ENCODE data around the gene HES1.

Gene HES1

GRCh38 chr3:194183271-194183670 lies 47.3 kb downstream of the HES1 start:
- H3K27me3 ChIP-seq (ENCODE audit: control insufficient read depth, insufficient read depth, low read length): no peaks in the 10 kb centered on the region
- no peak overlapping the region for H3K4me3 ChIP-seq (ENCODE audit: low read length)
- no peaks in the 10 kb centered on the region for H3K9me3 ChIP-seq (ENCODE audit: control insufficient read depth, insufficient read depth, low read length)
- peaks cover 2% of the 10 kb centered on the region; the same call in 1 of the 2 replicates for H3K4me1 ChIP-seq (ENCODE audit: control insufficient read depth, insufficient read depth, low read length)
- DNase-seq (ENCODE audit: low read depth, low spot score): no peak
- no CpG with 5 or more reads among the region's 4 CpGs for WGBS (ENCODE audit: insufficient coverage, insufficient read length)
- no peaks in the 10 kb centered on the region for H3K36me3 ChIP-seq (ENCODE audit: control insufficient read depth, insufficient read depth, low read length)
- H3K27ac ChIP-seq (ENCODE audit: low read length): no peak overlapping the region

GRCh38 chr3:194184265-194184751 lies 48.4 kb downstream of the HES1 start:
- H3K4me3 ChIP-seq (ENCODE audit: low read length): no peak overlapping the region
- no peaks in the 10 kb centered on the region for H3K36me3 ChIP-seq (ENCODE audit: control insufficient read depth, insufficient read depth, low read length)
- H3K9me3 ChIP-seq (ENCODE audit: control insufficient read depth, insufficient read depth, low read length): no peaks in the 10 kb centered on the region
- no peaks in the 10 kb centered on the region for H3K27me3 ChIP-seq (ENCODE audit: control insufficient read depth, insufficient read depth, low read length)
- no CpG with 5 or more reads among the region's 4 CpGs for WGBS (ENCODE audit: insufficient coverage, insufficient read length)
- no peak for DNase-seq (ENCODE audit: low read depth, low spot score)
- peaks cover 2% of the 10 kb centered on the region; the same call in 1 of the 2 replicates for H3K4me1 ChIP-seq (ENCODE audit: control insufficient read depth, insufficient read depth, low read length)
- no peak overlapping the region for H3K27ac ChIP-seq (ENCODE audit: low read length)

GRCh38 chr3:194184801-194185200 lies 48.9 kb downstream of the HES1 start:
- Histone ChIP-seq H3K4me3 (ENCODE audit: low read length) (no peak overlapping the region), H3K27ac (ENCODE audit: low read length) (no peak overlapping the region), H3K36me3 (ENCODE audit: control insufficient read depth, insufficient read depth, low read length) (no peaks in the 10 kb centered on the region), H3K27me3 (ENCODE audit: control insufficient read depth, insufficient read depth, low read length) (no peaks in the 10 kb centered on the region), H3K9me3 (ENCODE audit: control insufficient read depth, insufficient read depth, low read length) (no peaks in the 10 kb centered on the region), H3K4me1 (ENCODE audit: control insufficient read depth, insufficient read depth, low read length) (peaks cover 2% of the 10 kb centered on the region; the same call in 1 of the 2 replicates)
- whole genome bisulfite sequencing (ENCODE audit: insufficient coverage, insufficient read length): no CpG with 5 or more reads among the region's 1 CpG
- no peak for DNase-seq (ENCODE audit: low read depth, low spot score)

GRCh38 chr3:194185221-194185620 lies 49.3 kb downstream of the HES1 start:
- Histone ChIP-seq H3K4me1 (ENCODE audit: control insufficient read depth, insufficient read depth, low read length) (peaks cover 2% of the 10 kb centered on the region; the same call in 1 of the 2 replicates), H3K27me3 (ENCODE audit: control insufficient read depth, insufficient read depth, low read length) (no peaks in the 10 kb centered on the region), H3K9me3 (ENCODE audit: control insufficient read depth, insufficient read depth, low read length) (no peaks in the 10 kb centered on the region), H3K4me3 (ENCODE audit: low read length) (no peak overlapping the region), H3K36me3 (ENCODE audit: control insufficient read depth, insufficient read depth, low read length) (no peaks in the 10 kb centered on the region), H3K27ac (ENCODE audit: low read length) (no peak overlapping the region)
- WGBS (ENCODE audit: insufficient coverage, insufficient read length): no CpG with 5 or more reads among the region's 9 CpGs
- no peak for DNase-seq (ENCODE audit: low read depth, low spot score)

- no peak overlapping the region for H3K4me3 ChIP-seq (ENCODE audit: low read length)
- H3K4me1 ChIP-seq (ENCODE audit: control insufficient read depth, insufficient read depth, low read length): no peaks in the 10 kb centered on the region
- no peaks in the 10 kb centered on the region for H3K27me3 ChIP-seq (ENCODE audit: control insufficient read depth, insufficient read depth, low read length)
- H3K36me3 ChIP-seq (ENCODE audit: control insufficient read depth, insufficient read depth, low read length): no peaks in the 10 kb centered on the region
- no peak for DNase-seq (ENCODE audit: low read depth, low spot score)
- no peaks in the 10 kb centered on the region for H3K9me3 ChIP-seq (ENCODE audit: control insufficient read depth, insufficient read depth, low read length)
- H3K27ac ChIP-seq (ENCODE audit: low read length): no peak overlapping the region
- no CpG with 5 or more reads among the region's 7 CpGs for WGBS (ENCODE audit: insufficient coverage, insufficient read length)
These were observed 51.4 kb downstream of the HES1 start for GRCh38 chr3:194187233-194187944.

All from iPS DF 6.9 (cell line).